Fibroblast of skin of right quadriceps (primary cell): ENCODE measurements around the gene TNP1.

Experiments
- DNase-seq: peaks from one replicate; pipeline ENCODE4 v3.0.0-alpha.2; 2013

TNP1 gene

GRCh38 chr2:216859944-216860343 is at the start of gene TNP1:
TSS of gene TNP1 (minus strand) at chr2:216860064. CDS start at chr2:216860034, 30 bp downstream.
- DNase-seq = no peak

- no peak for DNase-seq
Observed at GRCh38 chr2:216908300-216908699, 48.4 kb upstream of the TNP1 start.

- DNase-seq = no peak
Observed at GRCh38 chr2:216905649-216906329, 45.9 kb upstream of the TNP1 start.

GRCh38 chr2:216904974-216905373 is 45.1 kb upstream of the TNP1 start:
- no peak for DNase-seq

- DNase-seq = no peak
Observed at GRCh38 chr2:216904554-216904953, 44.7 kb upstream of the TNP1 start.

GRCh38 chr2:216903470-216903869 is 43.6 kb upstream of the TNP1 start:
- DNase-seq = no peak

- no peak for DNase-seq
Observed at GRCh38 chr2:216901273-216901672, 41.4 kb upstream of the TNP1 start.

GRCh38 chr2:216900406-216900805 is 40.5 kb upstream of the TNP1 start:
- DNase-seq = no peak

- DNase-seq = no peak
Observed at GRCh38 chr2:216897561-216898203, 37.8 kb upstream of the TNP1 start.

- no peak for DNase-seq
Observed at GRCh38 chr2:216890138-216890537, 30.3 kb upstream of the TNP1 start.

GRCh38 chr2:216888887-216889622 is 29.2 kb upstream of the TNP1 start:
- no peak for DNase-seq

- DNase-seq = no peak
Observed at GRCh38 chr2:216888081-216888480, 28.2 kb upstream of the TNP1 start.

GRCh38 chr2:216887138-216887537 is 27.3 kb upstream of the TNP1 start:
- no peak for DNase-seq

- DNase-seq = no peak
Observed at GRCh38 chr2:216885117-216885553, 25.3 kb upstream of the TNP1 start.

GRCh38 chr2:216884347-216884746 is 24.5 kb upstream of the TNP1 start:
- DNase-seq = no peak

GRCh38 chr2:216882876-216883275 is 23.0 kb upstream of the TNP1 start:
- DNase-seq = no peak

GRCh38 chr2:216881411-216881810 is 21.5 kb upstream of the TNP1 start:
- no peak for DNase-seq

GRCh38 chr2:216880509-216881184 is 20.8 kb upstream of the TNP1 start:
- peak; percentile 48 for DNase-seq

GRCh38 chr2:216879727-216880508 is 20.1 kb upstream of the TNP1 start:
- DNase-seq = no peak

GRCh38 chr2:216878072-216878471 is 18.2 kb upstream of the TNP1 start:
- no peak for DNase-seq

GRCh38 chr2:216877085-216877484 is 17.2 kb upstream of the TNP1 start:
- no peak for DNase-seq

- no peak for DNase-seq
Observed at GRCh38 chr2:216875862-216876261, 16.0 kb upstream of the TNP1 start.

- no peak for DNase-seq
Observed at GRCh38 chr2:216873573-216873972, 13.7 kb upstream of the TNP1 start.
